Left forelimb (tissue), 1 donor: ENCODE data around the gene TMEM156.

Experiments used
- DNase-seq: peaks from one replicate; pipeline ENCODE4 v3.0.0-alpha.2; 2018; ENCODE audit warnings: low spot score

TMEM156 gene

DNA sequence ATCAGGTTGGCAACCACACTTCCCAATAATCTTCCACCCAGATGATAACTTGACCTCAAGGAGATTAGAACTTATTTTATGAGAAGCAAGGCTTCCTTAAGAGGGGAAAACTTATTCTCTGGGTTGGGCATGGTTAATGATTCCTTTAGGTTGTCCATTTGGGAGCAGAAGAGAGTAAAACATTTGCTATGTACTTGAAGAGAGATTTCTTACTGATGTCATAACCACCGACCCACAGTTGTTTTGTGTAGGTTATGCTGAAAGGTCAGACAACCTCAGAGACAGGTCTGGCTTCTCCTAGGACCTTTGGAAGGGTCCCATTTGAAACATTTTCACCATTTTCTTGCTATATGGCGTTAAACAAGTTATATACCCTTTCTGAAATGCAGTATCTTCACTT, 108.5 kb downstream of the TMEM156 start:
- DNase-seq, result no peak

DNA sequence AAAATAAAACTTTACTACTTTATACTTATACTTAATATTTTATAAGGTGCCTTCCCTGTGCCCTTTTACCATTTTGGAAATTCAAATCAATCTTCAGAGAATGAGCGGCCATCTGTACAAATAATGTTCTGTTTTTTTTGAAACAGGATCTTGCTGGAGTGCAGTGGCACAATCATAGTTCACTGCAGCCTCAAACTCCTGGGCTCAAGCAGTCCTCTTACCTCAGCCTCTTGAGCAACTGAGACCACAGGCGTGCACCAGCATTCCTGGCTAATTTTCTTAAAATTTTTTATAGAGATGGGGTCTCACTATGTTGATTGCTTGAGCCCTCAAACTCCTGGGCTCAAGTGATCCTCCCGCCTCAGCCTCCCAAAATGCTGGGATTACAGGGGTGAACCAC, 111.1 kb downstream of the TMEM156 start:
- no peak for DNase-seq

DNA sequence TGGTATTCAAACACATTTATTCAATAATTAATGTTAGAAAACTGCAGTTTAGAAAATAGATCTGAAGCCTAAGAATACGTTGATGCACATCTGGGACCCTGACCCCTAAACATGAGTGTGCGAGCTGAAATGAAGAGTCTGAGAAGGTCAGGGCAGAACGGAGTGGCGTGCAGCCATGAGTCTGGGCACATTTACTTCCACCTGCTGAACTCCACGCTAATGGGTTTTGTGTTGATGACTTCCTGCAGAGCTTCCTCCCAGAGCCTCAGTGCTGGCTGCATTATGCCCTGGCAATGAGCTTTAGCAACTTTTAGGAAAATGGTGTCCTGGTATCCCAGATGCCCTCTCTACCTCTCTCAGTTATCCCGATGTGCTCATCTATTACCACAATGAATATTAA, 111.5 kb downstream of the TMEM156 start:
- no peak for DNase-seq

DNA sequence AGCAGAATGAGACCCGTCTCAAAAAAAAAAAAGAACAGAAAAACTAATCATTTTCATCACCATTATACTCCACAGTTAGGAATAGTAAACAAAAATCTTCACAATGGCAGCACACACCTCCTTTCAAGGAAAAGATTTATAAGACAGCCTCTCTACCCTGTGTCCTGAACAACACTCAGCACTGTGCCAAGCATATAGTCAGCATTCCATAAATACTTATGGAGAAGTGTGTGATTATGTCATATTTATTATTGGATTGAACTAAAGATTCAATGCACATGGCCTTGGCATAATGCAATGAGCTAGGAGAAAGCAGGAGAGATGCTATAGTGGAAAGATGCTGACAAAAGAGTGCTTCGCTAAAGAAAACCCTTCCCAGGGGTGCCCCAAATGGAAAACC, 112.0 kb downstream of the TMEM156 start:
- no peak for DNase-seq

DNA sequence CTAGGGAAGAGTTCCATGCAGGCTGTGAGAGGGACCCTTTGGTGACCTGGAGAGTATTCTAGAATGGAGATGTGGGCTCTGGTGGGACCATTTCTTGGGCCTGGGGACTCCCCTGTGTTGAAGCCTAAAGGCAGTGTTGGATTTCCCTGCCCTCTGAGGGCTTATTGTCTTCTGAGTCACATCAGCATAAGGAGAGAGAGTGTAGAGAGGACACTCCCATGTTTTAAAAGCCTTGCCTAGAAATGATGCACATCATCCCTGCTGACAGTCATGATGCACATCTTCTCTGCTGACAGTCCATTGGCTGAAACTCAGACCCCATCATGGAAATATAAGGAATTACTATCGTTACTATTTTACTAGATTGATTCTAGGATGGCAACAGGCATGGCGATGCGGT, 112.7 kb downstream of the TMEM156 start:
- DNase-seq, result no peak

DNA sequence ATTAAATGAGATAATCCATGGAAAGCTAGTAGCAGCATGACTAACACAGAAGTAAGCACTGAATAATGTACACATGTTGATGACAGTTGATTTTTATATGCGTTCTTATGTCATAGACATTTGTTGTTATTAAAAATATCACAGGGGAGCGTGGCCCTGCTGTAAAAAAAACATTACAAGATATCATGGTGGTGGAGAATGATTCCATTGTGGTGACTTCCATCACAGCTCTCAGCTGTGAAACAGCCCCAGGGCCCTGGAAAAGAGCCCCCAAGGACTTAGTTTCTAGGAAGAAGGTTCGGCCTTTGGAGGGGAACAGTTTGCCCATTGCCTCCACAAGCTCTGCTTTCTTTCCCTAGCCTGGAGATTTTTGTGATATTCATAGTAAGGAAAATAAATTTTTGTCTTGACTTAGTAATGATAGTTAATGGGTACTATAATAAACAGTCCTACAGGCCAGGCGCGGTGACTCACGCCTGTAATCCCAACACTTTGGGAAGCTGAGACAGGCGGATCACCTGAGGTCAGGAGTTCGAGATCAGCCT, 114.7 kb downstream of the TMEM156 start:
- DNase-seq, result no peak
